Hepatocyte (in vitro differentiated cells): Measurements from ENCODE around the gene SLC1A5.
"Not testable (repeated sequence)": the region's sequence is repeated elsewhere in the genome, so short reads cannot be mapped to it uniquely, and the experiment has no call there.

Experiments
- EZH2 ChIP-seq: fragments of 200-600 bp; sonication (generic); IDR thresholded peaks from 2 replicates; pipeline ENCODE4 v1.6.1; 2016; ENCODE audit warnings: antibody characterized with exemption, mild to moderate bottlenecking, borderline replicate concordance
- TF ChIP-seq, protein P1 (sequence below): fragments of 200-600 bp; sonication (generic); IDR thresholded peaks from 2 replicates; pipeline ENCODE4 v1.5.1; 2016; ENCODE audit warnings: antibody characterized with exemption, mild to moderate bottlenecking; ENCODE audit not compliant: poor library complexity

DNA sequence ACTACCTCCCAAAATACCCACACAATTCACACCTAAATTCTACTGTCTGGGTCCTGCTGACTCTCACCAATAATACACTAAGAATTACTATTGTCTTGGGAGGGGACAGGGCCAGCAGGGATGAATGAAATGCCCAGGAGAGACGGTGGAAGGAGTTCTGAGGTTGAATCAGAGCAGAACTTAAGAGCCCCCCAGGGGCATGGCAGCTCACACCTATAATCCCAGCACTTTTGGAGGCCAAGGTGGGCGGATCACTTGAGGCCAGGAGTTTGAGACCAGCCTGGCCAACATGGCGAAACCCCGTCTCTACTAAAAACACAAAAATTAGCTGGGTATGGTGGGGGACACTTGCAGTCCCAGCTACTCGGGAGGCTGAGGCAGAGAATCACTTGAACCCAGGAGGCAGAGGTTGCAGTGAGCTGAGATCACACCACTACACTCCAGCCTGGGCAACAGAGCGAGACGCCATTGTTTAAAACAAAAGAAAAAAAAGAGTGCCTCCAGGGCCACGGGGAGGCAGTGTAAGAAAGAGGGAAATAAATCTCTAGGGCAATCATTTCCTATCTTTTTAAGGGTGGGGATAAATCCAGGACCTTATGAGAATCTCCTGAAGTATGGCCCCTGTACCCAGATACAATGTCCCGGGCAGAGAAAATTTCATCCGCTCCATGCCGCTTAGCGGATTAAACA lies 10.3 kb downstream of the SLC1A5 start:
- TF ChIP-seq, protein P1, sequence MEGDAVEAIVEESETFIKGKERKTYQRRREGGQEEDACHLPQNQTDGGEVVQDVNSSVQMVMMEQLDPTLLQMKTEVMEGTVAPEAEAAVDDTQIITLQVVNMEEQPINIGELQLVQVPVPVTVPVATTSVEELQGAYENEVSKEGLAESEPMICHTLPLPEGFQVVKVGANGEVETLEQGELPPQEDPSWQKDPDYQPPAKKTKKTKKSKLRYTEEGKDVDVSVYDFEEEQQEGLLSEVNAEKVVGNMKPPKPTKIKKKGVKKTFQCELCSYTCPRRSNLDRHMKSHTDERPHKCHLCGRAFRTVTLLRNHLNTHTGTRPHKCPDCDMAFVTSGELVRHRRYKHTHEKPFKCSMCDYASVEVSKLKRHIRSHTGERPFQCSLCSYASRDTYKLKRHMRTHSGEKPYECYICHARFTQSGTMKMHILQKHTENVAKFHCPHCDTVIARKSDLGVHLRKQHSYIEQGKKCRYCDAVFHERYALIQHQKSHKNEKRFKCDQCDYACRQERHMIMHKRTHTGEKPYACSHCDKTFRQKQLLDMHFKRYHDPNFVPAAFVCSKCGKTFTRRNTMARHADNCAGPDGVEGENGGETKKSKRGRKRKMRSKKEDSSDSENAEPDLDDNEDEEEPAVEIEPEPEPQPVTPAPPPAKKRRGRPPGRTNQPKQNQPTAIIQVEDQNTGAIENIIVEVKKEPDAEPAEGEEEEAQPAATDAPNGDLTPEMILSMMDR, result not testable (repeated sequence)
- TF ChIP-seq EZH2, result not testable (repeated sequence)
